HG02642 (cell line): ENCODE measurements around the gene CHST12.
"Not testable (repeated sequence)": the region's sequence is repeated elsewhere in the genome, so short reads cannot be mapped to it uniquely, and the experiment has no call there.

Experiments
- ATAC-seq: cut with Tn5 transposase; IDR thresholded peaks from one replicate; pipeline ENCODE4 v1.9.1; 2021; ENCODE audit warnings: mild to moderate bottlenecking; ENCODE audit not compliant: unreplicated experiment, poor library complexity

CHST12 gene

GRCh38 chr7:2377492-2377891 lies 25.9 kb upstream of the CHST12 start:
- not testable (repeated sequence) for ATAC-seq

- not testable (repeated sequence) for ATAC-seq
These were observed 25.3 kb upstream of the CHST12 start for GRCh38 chr7:2378125-2378524.

- no peak for ATAC-seq
These were observed 24.2 kb upstream of the CHST12 start for GRCh38 chr7:2379161-2379560.

DNA sequence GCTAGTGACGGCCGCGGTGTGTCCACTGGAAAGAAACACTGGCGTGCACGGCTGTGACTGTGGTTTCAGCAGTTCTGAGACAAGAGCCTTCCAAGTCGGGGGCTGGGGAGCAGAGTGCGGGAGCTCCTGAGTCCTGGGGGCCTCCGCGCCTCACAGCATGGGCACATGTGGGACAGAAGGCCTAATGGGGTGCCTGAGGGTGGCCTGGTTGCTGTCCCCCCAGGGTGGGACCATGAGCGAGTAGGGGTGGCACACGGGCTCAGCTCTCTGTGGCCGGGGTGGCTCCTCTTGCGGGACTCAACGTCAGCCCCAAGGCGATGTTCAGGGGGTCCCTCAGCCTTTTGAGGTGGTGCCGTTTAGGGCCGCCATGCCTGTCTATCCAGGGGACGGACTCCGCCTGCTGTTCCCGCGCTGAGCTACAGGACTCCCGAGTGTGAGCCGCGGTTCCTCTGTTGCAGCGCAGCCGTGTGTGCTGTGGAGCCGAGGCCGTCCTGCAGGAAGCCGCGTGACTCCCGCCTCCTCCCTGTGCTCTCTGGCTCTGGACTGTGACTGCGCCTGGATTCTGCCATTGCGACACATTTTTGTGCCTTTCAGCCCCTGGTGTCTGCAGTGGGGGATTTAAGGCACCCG lies 23.5 kb upstream of the CHST12 start:
- no peak for ATAC-seq

- no peak for ATAC-seq
These were observed 22.9 kb upstream of the CHST12 start for GRCh38 chr7:2380461-2380860.

- ATAC-seq: no peak
These were observed 22.2 kb upstream of the CHST12 start for GRCh38 chr7:2381227-2381626.

DNA sequence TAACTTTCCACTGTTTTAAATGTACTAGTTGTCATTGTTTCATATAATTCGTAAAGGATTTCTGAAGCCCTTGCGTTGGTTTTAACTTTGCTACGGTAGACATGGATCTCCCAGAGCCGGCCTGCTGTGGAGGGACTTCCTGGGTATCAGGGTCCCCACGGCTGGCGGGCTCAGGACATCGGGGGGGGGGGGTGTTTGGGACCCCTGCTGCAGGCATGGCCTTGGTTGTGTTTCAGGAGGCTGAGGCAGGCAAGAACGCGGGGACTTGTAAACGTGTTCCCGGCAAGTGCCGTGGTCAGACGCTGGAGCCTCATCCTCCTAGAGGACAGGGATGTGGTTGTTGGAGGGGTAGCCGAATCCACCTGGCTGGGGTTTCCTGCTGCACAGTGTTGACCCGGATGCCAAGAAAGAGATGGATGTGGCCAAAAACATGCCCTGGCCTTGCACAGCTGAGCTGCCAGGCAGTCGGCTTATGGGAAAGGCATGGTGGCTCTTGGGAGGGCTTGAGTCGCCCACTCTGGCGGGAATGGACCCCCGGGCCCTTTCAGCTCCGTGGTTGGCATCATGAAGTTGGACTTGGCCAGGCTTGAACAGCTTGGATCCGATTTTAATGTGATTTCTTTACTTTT lies 21.4 kb upstream of the CHST12 start:
- ATAC-seq: no peak

GRCh38 chr7:2383543-2384274 lies 19.7 kb upstream of the CHST12 start:
- ATAC-seq: no peak

GRCh38 chr7:2384354-2385243 lies 18.8 kb upstream of the CHST12 start:
- no peak for ATAC-seq

- ATAC-seq: not testable (repeated sequence)
These were observed 17.3 kb upstream of the CHST12 start for GRCh38 chr7:2386122-2386521.

DNA sequence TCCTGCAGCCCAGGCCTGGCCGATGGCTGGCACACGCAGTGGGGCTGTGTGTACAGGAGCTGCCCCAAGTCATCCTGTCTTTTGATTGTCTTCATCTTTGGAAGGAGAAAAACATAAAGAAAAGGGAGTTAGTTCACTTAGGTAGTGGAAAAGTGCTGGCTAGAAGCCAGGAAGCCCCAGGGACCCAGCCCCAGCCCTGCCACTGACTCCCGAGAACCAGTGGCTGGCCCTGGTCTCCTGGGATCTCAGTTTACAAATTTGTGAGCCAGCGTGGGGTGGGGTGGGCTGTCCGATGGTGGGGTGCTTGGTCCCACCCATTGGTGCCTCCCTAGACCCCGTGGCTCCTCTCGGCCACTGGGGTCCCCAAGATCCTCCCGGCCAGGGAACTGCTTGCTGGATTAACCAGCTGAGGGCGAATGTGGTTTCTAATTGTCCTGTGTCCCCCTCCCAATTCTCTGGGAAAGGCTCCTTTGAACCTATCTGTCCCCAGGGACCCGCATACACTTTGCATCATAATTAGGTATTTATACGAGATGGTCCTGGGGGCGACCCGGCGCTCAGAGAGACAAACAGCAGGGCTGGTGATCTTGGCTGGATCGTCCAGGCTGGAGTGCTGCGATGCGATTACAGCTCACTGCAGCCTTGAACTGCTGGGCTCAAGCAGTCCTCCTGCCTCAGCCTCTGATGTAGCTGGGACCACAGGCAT lies 16.3 kb upstream of the CHST12 start:
- ATAC-seq: no peak

- ATAC-seq: no peak
These were observed 15.3 kb upstream of the CHST12 start for GRCh38 chr7:2387897-2388636.

DNA sequence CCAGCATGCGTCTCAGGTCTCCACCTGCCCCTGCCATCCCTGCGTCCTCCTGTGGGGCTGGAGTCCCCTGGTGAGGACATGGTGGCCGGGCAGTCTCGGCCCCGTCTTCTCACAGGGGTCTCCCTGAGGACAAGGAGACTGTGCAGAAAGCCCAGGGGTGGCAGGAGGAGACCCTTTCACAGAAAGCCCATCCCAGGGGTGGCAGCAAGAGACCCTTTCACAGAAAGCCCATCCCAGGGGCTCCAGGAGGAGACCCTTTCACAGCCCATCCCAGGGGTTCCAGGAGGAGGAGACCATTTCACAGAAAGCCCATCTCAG lies 14.8 kb upstream of the CHST12 start:
- no peak for ATAC-seq

DNA sequence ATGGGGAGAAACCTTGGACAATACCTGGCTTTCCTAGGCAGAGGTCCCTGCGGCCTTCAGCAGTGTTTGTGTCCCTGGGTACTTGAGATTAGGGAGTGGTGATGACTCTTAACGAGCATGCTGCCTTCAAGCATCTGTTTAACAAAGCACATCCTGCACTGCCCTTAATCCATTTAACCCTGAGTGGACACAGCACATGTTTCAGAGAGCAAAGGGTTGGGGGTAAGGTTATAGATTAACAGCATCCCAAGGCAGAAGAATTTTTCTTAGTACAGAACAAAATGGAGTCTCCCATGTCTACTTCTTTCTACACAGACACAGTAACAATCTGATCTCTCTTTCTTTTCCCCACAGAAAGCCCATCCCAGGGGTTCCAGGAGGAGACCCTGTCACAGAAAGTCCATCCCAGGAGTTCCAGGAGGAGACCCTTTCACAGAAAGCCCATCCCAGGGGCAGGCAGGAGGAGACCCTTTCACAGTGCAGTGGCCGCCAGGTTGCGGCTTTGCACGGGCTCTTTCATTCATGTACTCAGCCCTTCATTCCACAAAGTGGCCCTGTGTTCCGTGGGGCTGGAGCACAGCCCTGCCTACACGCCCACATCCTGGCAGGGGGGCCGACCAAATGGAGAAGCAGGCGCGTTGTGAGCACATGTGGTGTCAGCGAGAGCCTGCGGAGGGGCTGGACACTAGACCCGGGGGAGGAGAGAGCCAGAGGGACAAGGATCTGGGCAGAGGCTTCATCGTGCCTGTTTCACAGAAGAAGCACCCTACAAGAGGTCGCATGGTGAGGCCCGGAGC lies 13.2 kb upstream of the CHST12 start:
- not testable (repeated sequence) for ATAC-seq

GRCh38 chr7:2393706-2394105 lies 9.7 kb upstream of the CHST12 start:
- no peak for ATAC-seq

GRCh38 chr7:2394566-2395082 lies 8.8 kb upstream of the CHST12 start:
- ATAC-seq: no peak

- ATAC-seq: no peak
These were observed 4.9 kb upstream of the CHST12 start for GRCh38 chr7:2398506-2398905.

- ATAC-seq: no peak
These were observed 3.4 kb upstream of the CHST12 start for GRCh38 chr7:2399848-2400587.
